ENCODE data around the gene PUS7L.

DNA sequence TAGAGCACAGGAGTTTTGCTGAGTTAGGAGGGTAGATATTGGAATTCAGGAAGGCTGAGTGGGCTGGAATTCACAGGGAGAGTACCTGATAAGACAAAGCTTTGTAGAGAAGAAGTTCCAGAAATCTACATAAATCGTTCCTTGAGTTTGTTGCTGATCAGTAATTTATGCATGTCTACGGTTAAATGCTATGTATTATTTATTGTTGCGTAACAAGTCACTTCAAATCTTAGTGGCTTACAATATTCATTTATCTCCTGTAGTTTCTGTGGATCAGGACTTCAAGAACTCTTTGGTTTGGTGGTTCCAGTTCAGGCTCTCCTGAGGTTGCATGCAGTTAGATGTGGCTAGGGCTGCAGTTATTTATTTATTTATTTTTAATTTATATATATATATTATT, 7.8 kb downstream of the PUS7L start:
- no peak for TF ChIP-seq EZH2 (IDR thresholded peaks at IDR 0.05; ENCODE audit: borderline replicate concordance, low read depth, low read length, poor library complexity, severe bottlenecking)
- TF ChIP-seq, protein P1, sequence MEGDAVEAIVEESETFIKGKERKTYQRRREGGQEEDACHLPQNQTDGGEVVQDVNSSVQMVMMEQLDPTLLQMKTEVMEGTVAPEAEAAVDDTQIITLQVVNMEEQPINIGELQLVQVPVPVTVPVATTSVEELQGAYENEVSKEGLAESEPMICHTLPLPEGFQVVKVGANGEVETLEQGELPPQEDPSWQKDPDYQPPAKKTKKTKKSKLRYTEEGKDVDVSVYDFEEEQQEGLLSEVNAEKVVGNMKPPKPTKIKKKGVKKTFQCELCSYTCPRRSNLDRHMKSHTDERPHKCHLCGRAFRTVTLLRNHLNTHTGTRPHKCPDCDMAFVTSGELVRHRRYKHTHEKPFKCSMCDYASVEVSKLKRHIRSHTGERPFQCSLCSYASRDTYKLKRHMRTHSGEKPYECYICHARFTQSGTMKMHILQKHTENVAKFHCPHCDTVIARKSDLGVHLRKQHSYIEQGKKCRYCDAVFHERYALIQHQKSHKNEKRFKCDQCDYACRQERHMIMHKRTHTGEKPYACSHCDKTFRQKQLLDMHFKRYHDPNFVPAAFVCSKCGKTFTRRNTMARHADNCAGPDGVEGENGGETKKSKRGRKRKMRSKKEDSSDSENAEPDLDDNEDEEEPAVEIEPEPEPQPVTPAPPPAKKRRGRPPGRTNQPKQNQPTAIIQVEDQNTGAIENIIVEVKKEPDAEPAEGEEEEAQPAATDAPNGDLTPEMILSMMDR (conservative IDR thresholded peaks at IDR 0.05; ENCODE audit: low read depth, low read length): no peak
